WERI-Rb-1 (cell line): ENCODE results near the gene TLE7.

Experiments
- DNase-seq: peaks from one replicate; pipeline ENCODE4 v3.0.0-alpha.2; 2020
- H3K27ac ChIP-seq: fragments of 250-450 bp; sonication (Bioruptor Pico); 2 replicates; pipeline ENCODE4 v1.5.1; 2020; ENCODE audit warnings: mild to moderate bottlenecking, moderate library complexity
- H3K27me3 ChIP-seq: fragments of 250-450 bp; sonication (Bioruptor Pico); 2 replicates; pipeline ENCODE4 v1.5.1; 2021; ENCODE audit warnings: mild to moderate bottlenecking, low read depth, moderate library complexity; ENCODE audit not compliant: insufficient read depth, severe bottlenecking
- H3K36me3 ChIP-seq: fragments of 250-450 bp; sonication (Bioruptor Pico); 2 replicates; pipeline ENCODE4 v1.5.1; 2020; ENCODE audit warnings: mild to moderate bottlenecking, moderate library complexity
- H3K4me3 ChIP-seq: 2 replicates; pipeline ENCODE4 v1.5.1; 2011; ENCODE audit warnings: low read depth, mild to moderate bottlenecking, control low read depth, low read length
- H3K9me3 ChIP-seq: fragments of 250-450 bp; sonication (Bioruptor Pico); 2 replicates; pipeline ENCODE4 v1.5.1; 2021; ENCODE audit warnings: mild to moderate bottlenecking, moderate library complexity; ENCODE audit not compliant: severe bottlenecking
- TF ChIP-seq, protein P1 (sequence below): IDR thresholded peaks from 2 replicates; pipeline ENCODE4 v1.5.1; 2011; ENCODE audit warnings: low read depth, mild to moderate bottlenecking, control low read depth, inconsistent platforms, low read length

The TLE7 gene

DNA sequence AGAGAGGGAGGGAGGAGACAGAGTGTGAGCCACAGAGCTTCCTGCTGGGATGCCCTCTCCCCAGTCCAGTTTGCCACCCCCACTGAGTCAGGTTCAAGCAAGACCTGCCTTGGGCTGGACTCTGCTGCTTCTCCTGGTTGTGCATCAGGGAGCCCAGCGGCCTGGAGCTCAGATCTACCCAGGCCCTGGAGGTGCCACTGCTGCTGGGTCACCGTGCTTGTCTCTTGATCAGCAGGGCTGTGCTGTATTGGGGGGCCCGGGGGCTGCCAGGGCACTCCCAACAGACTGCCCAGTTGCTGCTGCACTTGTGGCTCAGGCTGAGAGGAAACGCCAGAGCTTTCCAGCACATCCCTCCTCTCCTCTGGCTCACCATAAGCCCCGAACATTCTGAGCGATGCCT is 8.9 kb downstream of the TLE7 start:
- no peaks in the 10 kb centered on the region for H3K27me3 ChIP-seq
- no peak for DNase-seq
- TF ChIP-seq, protein P1, sequence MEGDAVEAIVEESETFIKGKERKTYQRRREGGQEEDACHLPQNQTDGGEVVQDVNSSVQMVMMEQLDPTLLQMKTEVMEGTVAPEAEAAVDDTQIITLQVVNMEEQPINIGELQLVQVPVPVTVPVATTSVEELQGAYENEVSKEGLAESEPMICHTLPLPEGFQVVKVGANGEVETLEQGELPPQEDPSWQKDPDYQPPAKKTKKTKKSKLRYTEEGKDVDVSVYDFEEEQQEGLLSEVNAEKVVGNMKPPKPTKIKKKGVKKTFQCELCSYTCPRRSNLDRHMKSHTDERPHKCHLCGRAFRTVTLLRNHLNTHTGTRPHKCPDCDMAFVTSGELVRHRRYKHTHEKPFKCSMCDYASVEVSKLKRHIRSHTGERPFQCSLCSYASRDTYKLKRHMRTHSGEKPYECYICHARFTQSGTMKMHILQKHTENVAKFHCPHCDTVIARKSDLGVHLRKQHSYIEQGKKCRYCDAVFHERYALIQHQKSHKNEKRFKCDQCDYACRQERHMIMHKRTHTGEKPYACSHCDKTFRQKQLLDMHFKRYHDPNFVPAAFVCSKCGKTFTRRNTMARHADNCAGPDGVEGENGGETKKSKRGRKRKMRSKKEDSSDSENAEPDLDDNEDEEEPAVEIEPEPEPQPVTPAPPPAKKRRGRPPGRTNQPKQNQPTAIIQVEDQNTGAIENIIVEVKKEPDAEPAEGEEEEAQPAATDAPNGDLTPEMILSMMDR, result no peak

DNA sequence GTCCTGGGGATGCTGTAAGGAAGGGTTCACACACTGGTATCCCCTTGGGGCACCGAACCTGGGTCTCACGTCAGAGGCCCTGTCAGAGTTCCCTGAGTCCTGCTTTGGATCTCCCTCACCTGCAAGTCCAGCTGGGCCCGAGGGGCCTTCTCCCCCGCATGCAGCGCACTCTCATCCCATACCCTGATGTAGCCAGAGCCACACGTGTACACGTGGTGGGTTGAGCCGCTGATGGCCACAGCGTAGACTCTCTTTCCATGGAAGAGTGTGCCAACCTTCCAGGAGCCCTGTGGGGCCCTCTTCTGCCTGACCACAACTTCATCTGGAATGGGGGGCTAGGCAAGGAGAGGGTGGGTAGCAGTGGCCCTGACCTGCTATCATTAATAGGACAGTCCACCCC is 9.9 kb downstream of the TLE7 start:
- DNase-seq, result no peak
- no peaks in the 10 kb centered on the region for H3K27me3 ChIP-seq
- no peaks in the 10 kb centered on the region for H3K36me3 ChIP-seq
- H3K27ac ChIP-seq, result no peak overlapping the region
- no peaks in the 10 kb centered on the region for H3K9me3 ChIP-seq
- no peak overlapping the region for H3K4me3 ChIP-seq
- TF ChIP-seq, protein P1, result no peak

More for the DNA sequence above, 8.9 kb downstream of the TLE7 start:
- Histone ChIP-seq H3K27ac (no peak overlapping the region), H3K9me3 (no peaks in the 10 kb centered on the region), H3K36me3 (no peaks in the 10 kb centered on the region), H3K4me3 (no peak overlapping the region)

DNA sequence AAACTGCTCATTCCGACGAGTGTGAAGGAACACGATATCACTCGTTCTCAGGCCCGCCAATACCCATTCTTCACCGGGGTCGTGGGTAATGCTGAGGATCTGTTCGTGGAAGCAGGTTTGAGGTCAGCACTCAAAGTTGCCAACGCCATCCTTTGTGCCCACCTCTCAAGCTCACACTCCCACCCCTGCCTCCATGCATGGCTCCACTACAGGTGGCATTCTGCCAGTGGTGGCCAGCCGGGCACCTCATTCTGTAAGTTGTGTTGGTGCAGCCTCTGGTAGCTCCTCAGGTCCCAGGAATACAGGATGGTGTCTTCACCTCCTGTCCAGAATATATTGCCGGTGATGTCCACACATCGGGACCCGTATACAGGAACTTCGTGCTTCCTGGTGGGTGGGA is 10.7 kb downstream of the TLE7 start:
- TF ChIP-seq, protein P1, result no peak
- Histone ChIP-seq H3K27ac (no peak overlapping the region), H3K36me3 (no peaks in the 10 kb centered on the region), H3K4me3 (no peak overlapping the region), H3K27me3 (no peaks in the 10 kb centered on the region), H3K9me3 (no peaks in the 10 kb centered on the region)
- DNase-seq, result no peak

DNA sequence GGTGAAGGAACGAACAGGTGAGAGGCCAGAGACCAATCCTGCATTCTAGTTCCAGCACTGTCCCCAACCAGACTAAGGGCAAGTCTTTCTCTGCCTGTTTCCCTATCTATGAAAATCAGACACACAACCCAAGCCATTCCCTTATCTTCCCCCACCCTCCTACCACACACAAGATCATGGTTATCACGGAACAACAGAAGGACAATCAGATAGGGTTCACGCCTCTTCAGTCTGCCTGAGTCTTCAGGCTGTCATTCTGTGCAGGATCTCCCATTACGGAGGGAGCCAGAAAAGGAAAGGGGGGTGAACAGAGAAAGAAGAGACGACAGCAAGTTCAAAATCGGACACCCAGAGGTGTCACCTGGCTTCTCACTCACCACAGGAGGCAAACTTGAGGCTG is 11.1 kb downstream of the TLE7 start:
- H3K27me3 ChIP-seq, result no peaks in the 10 kb centered on the region
- TF ChIP-seq, protein P1, result no peak
- DNase-seq, result no peak
- no peak overlapping the region for H3K27ac ChIP-seq
- no peak overlapping the region for H3K4me3 ChIP-seq
- H3K36me3 ChIP-seq, result no peaks in the 10 kb centered on the region
- no peaks in the 10 kb centered on the region for H3K9me3 ChIP-seq

DNA sequence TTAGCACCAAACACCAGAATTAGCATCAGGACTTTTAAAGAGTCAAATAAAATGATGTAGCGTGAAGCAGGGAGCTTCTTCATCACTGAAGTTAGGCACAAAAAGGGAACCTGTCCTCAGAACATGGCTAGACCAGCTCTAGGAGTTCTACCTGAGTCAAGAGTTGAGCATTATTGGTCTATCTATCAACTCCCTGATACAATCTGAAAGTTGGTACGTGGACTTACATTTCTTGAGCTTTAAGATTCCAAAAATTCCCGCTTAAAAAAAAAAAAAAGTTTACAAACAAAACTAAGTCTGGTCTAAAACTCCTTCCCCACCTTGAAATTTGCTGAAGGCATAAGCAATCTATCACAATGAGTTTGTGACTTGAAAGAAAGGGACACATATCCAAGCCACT is 12.3 kb downstream of the TLE7 start:
- Histone ChIP-seq H3K4me3 (no peak overlapping the region), H3K27ac (no peak overlapping the region), H3K27me3 (no peaks in the 10 kb centered on the region), H3K36me3 (no peaks in the 10 kb centered on the region), H3K9me3 (no peaks in the 10 kb centered on the region)
- TF ChIP-seq, protein P1, result no peak
- DNase-seq, result no peak

DNA sequence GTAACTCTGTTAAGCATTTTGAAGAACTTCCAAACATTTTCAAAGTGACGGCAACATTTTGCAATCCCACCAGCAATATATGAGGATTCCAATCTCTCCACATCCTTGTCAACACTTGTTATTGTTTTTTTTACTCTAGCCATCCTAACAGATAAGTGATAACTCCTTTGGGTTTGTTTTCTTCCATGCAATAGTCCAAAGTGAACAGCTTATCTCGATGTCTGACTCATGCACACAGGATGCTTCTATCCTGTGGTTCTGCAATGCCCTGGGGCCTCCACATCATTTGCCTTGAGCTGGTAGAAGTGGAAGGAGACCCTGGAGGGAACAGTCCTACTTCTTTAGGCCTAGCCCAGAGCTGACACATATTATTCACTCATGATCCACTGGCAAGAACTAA is 13.0 kb downstream of the TLE7 start:
- Histone ChIP-seq H3K36me3 (no peaks in the 10 kb centered on the region), H3K27me3 (no peaks in the 10 kb centered on the region), H3K27ac (no peak overlapping the region), H3K9me3 (no peaks in the 10 kb centered on the region), H3K4me3 (no peak overlapping the region)
- no peak for DNase-seq
- TF ChIP-seq, protein P1, result no peak
